GM12878 (cell line): Measurements from ENCODE around the gene ACAP2. TPM values are rescaled to one million over a fixed set of nuclear protein-coding genes. Genes with fewer than 3 reads are reported as not detected.
A peak's percentile ranks its signal among the peaks of the same experiment; 100 is the strongest.

Experiments used
- ATAC-seq: fragments of 200-7000 bp; cut with Tn5 transposase; 3 replicates; pipeline ENCODE4 v1.9.1; 2020; ENCODE audit warnings: mild to moderate bottlenecking, moderate library complexity
- BruUV-seq: library from RNA; stranded (reverse); fragments of 400-500 nt; replicated peaks from 2 replicates; lab custom pipeline; 2021; lab: Mats Ljungman, UMichigan
- CTCF ChIA-PET: fragments of 300-600 bp; sonication (Branson Sonifier 250); formaldehyde crosslinking; extraction: SDS; loops from one replicate; lab custom pipeline; 2021; ENCODE audit warnings: inconsistent platforms; lab: Yijun Ruan, JAX
- POLR2A ChIA-PET: fragments of 350-600 bp; formaldehyde crosslinking; extraction: SDS; loops from one replicate; lab custom pipeline; 2021; ENCODE audit warnings: inconsistent platforms; lab: Charles Lee
- RAD21 ChIA-PET: fragments of 300-600 bp; sonication (Branson Sonifier 250); formaldehyde crosslinking; loops from one replicate; lab custom pipeline; 2023; ENCODE audit warnings: antibody characterized with exemption; ENCODE audit not compliant: unreplicated experiment; lab: Charles Lee
- SMC1A ChIA-PET: fragments of 300-600 bp; sonication (Branson Sonifier 250); formaldehyde crosslinking; loops from one replicate; lab custom pipeline; 2023; ENCODE audit not compliant: unreplicated experiment, uncharacterized antibody; lab: Charles Lee
- DNase-seq: peaks from one replicate; pipeline ENCODE4 v3.0.0-alpha.2; 2011; ENCODE audit warnings: low read depth, low spot score
- FAIRE-seq: peaks from 3 replicates; lab custom pipeline; 2011; peaks lifted over from hg19 to GRCh38; lab: Jason Lieb, UNC
- H2AFZ ChIP-seq: 2 replicates; pipeline ENCODE4 v1.6.0; 2011; ENCODE audit warnings: low read depth, low read length, control low read depth; ENCODE audit not compliant: control insufficient read depth
- H3K27ac ChIP-seq: 2 replicates; pipeline ENCODE4 v1.5.1; 2011; ENCODE audit warnings: control low read depth; ENCODE audit not compliant: control insufficient read depth, insufficient read depth
- H3K27me3 ChIP-seq, 2 experiments: replicated peaks in 1 of 2; 2 replicates each; pipeline versions ENCODE4 v1.6.0 to v1.6.1; 2011; ENCODE audit warnings: low read length in 1 of 2; ENCODE audit not compliant: control insufficient read depth in 2 of 2, insufficient read depth in 2 of 2
- H3K36me3 ChIP-seq, 2 experiments: 2 replicates each; pipeline ENCODE4 v1.5.1; 2011; ENCODE audit warnings: low read length in 1 of 2; ENCODE audit not compliant: control insufficient read depth in 2 of 2, insufficient read depth in 2 of 2
- H3K4me1 ChIP-seq: 2 replicates; pipeline ENCODE4 v1.6.1; 2011; ENCODE audit warnings: mild to moderate bottlenecking, low read length, moderate library complexity, mixed read lengths; ENCODE audit not compliant: control insufficient read depth, insufficient read depth
- H3K4me2 ChIP-seq: 2 replicates; pipeline ENCODE4 v1.6.0; 2011; ENCODE audit warnings: control low read depth; ENCODE audit not compliant: control insufficient read depth, insufficient read depth
- H3K4me3 ChIP-seq: fragments of 200-600 bp; sonication (generic); 2 replicates; pipeline ENCODE4 v1.5.1; 2016
- H3K79me2 ChIP-seq: 2 replicates; pipeline ENCODE4 v1.6.0; 2011; ENCODE audit warnings: low read length; ENCODE audit not compliant: control insufficient read depth, insufficient read depth
- H3K9ac ChIP-seq: 2 replicates; pipeline ENCODE4 v1.8.0; 2011; ENCODE audit warnings: low read length, control low read depth, mixed read lengths; ENCODE audit not compliant: control insufficient read depth, insufficient read depth
- H3K9me3 ChIP-seq: replicated peaks from 3 replicates; pipeline ENCODE4 v1.5.1; 2011; ENCODE audit warnings: mild to moderate bottlenecking, low read length; ENCODE audit not compliant: control insufficient read depth, insufficient read depth
- H4K20me1 ChIP-seq: 2 replicates; pipeline ENCODE4 v1.6.0; 2011; ENCODE audit not compliant: control insufficient read depth, insufficient read depth
- CBX5 ChIP-seq: sonication (generic); IDR thresholded peaks from 2 replicates; pipeline ENCODE4 v1.6.1; 2016; ENCODE audit warnings: low read depth, moderate library complexity, mild to moderate bottlenecking, inconsistent platforms
- E4F1 ChIP-seq: fragments of 450-650 bp; IDR thresholded peaks from 2 replicates; pipeline ENCODE4 v1.6.1; 2018; ENCODE audit warnings: borderline replicate concordance, mild to moderate bottlenecking; ENCODE audit not compliant: partially characterized antibody
- KLF5 ChIP-seq: fragments of 450-650 bp; IDR thresholded peaks from 2 replicates; pipeline ENCODE4 v1.6.1; 2014; ENCODE audit warnings: mild to moderate bottlenecking; ENCODE audit not compliant: partially characterized antibody
- POLR2AphosphoS2 ChIP-seq: IDR thresholded peaks from 2 replicates; pipeline ENCODE4 v1.6.1; 2011; ENCODE audit warnings: low read depth, mild to moderate bottlenecking, low read length, improper control_type of control experiment, moderate library complexity
- STAT1 ChIP-seq: fragments of 450-650 bp; conservative IDR thresholded peaks from 2 replicates; pipeline ENCODE4 v1.6.1; 2014; ENCODE audit warnings: antibody characterized with exemption, mild to moderate bottlenecking
- TCF3 ChIP-seq: IDR thresholded peaks from 2 replicates; pipeline ENCODE4 v1.6.1; 2012; ENCODE audit warnings: low read depth, mild to moderate bottlenecking, low read length, borderline replicate concordance; ENCODE audit not compliant: insufficient read depth
- ZBTB11 ChIP-seq: fragments of 450-650 bp; formaldehyde crosslinking; IDR thresholded peaks from 2 replicates; pipeline ENCODE4 v1.5.0; 2022; ENCODE audit warnings: mild to moderate bottlenecking, missing genetic modification characterization
- ZBTB4 ChIP-seq: fragments of 450-650 bp; formaldehyde crosslinking; IDR thresholded peaks from 2 replicates; pipeline ENCODE4 v1.4.0; 2022; ENCODE audit warnings: mild to moderate bottlenecking, moderate library complexity
- ZSCAN29 ChIP-seq: fragments of 450-650 bp; IDR thresholded peaks from 2 replicates; pipeline ENCODE4 v1.6.1; 2017; ENCODE audit warnings: mild to moderate bottlenecking, moderate library complexity
- in situ Hi-C: fragments of 300-500 bp; cut with MboI; formaldehyde crosslinking; loops from 9 replicates; pipeline ENCODE4 v1.14.3; 2018; ENCODE audit warnings: mixed read lengths
- intact Hi-C: fragments of 100-400 bp; cut with micrococcal nuclease; formaldehyde crosslinking; loops from one replicate; pipeline ENCODE4 v1.14.2; 2022; ENCODE audit not compliant: unreplicated experiment
- polyA plus RNA-seq, 11 experiments: library from polyadenylated mRNA; depleted of rRNA in 4 of 11; unstranded in 6 of 11; stranded (reverse) in 5 of 11; fragments of >200 nt; fragmentation: Nextera tagmentation in 4 of 11; fragmentation: Illumina TruSeq in 1 of 11; extraction: Ambion mirVana in 4 of 11; extraction: Trizol in 1 of 11; gene quantifications; 1 replicate in 1 of 11; 2 replicates in 10 of 11; pipeline versions ENCODE4 v1.2.1 to v1.2.3, GENCODE V29; 2011 to 2016; ENCODE audit warnings: inconsistent platforms in 2 of 11, missing spikeins in 2 of 11, low read depth in 1 of 11
- total RNA-seq, 4 experiments: library from RNA; depleted of rRNA in 3 of 4; stranded (reverse); fragments of >200 nt in 3 of 4; fragmentation: Illumina TruSeq in 1 of 4; extraction: Trizol in 1 of 4; gene quantifications; 2 replicates each; pipeline versions ENCODE4 v1.2.1 to v1.2.3, GENCODE V29; 2013 to 2021

ACAP2 gene
- total and polyA plus RNA-seq, 10 of the 15 experiments (the other 5 are each of a cell fraction or from before 2014, with no cell fraction given) = 7.1 to 53.8 (median 35.7) TPM

GRCh38 chr3:195302431-195302830 is 140.4 kb downstream of the ACAP2 start (continued):
- TF ChIP-seq ZBTB11 (CRISPR knock-in tag) (no peak), KLF5 (no peak), TCF3 (no peak)

- ChIA-PET SMC1A (interaction anchor here (0.8 to 1.0 kb wide), 5 partner anchors 10 to 42 kb away, joined by 3 to 4 read pairs (median 3); no protein-coding TSS in a partner anchor), RAD21 (interaction anchor here (1.0 to 1.7 kb wide), 2 partner anchors 26 to 143 kb away, joined by 4 to 5 read pairs; partner anchors contain the start of gene XXYLT1), CTCF (interaction anchor here (1.0 to 1.6 kb wide), 3 partner anchors 10 to 26 kb away, joined by 4 to 10 read pairs (median 7); partner anchors contain the start of gene XXYLT1), POLR2A (interaction anchor here (0.7 kb wide), 1 partner anchor 274 kb away, joined by 3 read pairs; no protein-coding TSS in a partner anchor)
- H3K4me2 ChIP-seq = no peak overlapping the region
- peak; percentile 45 for ATAC-seq
- no peaks in the 10 kb centered on the region for H3K79me2 ChIP-seq
- no peaks in the 10 kb centered on the region for H3K4me1 ChIP-seq
- no peak overlapping the region for H3K4me3 ChIP-seq
- peaks cover 0 to 23% of the 10 kb centered on the region in 2 experiments; a peak in 3 of 4 replicates for H3K36me3 ChIP-seq
- H2AFZ ChIP-seq = no peak overlapping the region
- no peaks in the 10 kb centered on the region for H3K9me3 ChIP-seq
- no TSS peak for BruUV-seq
- in situ Hi-C loops = no loop called here
- no peak overlapping the region for H3K27ac ChIP-seq
- intact Hi-C loops = loop anchor here (5.0 kb wide), 1 partner anchor 145 kb away; the partner anchor contains the start of gene ACAP2
- peak; percentile 5 for DNase-seq
- TF ChIP-seq E4F1 (no peak), ZBTB4 (CRISPR knock-in tag) (no peak), POLR2AphosphoS2 (no peak), CBX5 (no peak), STAT1 (no peak), ZSCAN29 (no peak)
- no peaks in the 10 kb centered on the region for H3K27me3 ChIP-seq
- no peaks in the 10 kb centered on the region for H4K20me1 ChIP-seq
- FAIRE-seq = no peak
- no peak overlapping the region for H3K9ac ChIP-seq
Observed at GRCh38 chr3:195297446-195297845, 145.4 kb downstream of the ACAP2 start.
